ENCODE results near the gene TRMO. TPM values are rescaled to one million over a fixed set of nuclear protein-coding genes. Genes with fewer than 3 reads are reported as not detected.

Gene TRMO
- total RNA-seq, 1 experiment from 2014 or later: 10.4 TPM

- intact Hi-C loops (cut with micrococcal nuclease; ENCODE audit: unreplicated experiment): no loop called here
- POLR2A ChIA-PET: no interaction called here
- Histone ChIP-seq H3K4me3 (ENCODE audit: low read depth in 2 of 2, low read length in 2 of 2) (no peak overlapping the region), H3K36me3 (ENCODE audit: control insufficient read depth, insufficient read depth, low read length) (no peaks in the 10 kb centered on the region), H3K9me3 (ENCODE audit: control insufficient read depth, insufficient read depth, low read depth, low read length) (no peaks in the 10 kb centered on the region), H3K27ac (ENCODE audit: low read length) (no peak overlapping the region), H3K4me1 (ENCODE audit: control insufficient read depth, insufficient read depth, low read length) (no peaks in the 10 kb centered on the region), H3K27me3 (ENCODE audit: control insufficient read depth, insufficient read depth, low read length) (no peaks in the 10 kb centered on the region)
- CTCF ChIA-PET: no interaction called here
- TF ChIP-seq, protein P1, sequence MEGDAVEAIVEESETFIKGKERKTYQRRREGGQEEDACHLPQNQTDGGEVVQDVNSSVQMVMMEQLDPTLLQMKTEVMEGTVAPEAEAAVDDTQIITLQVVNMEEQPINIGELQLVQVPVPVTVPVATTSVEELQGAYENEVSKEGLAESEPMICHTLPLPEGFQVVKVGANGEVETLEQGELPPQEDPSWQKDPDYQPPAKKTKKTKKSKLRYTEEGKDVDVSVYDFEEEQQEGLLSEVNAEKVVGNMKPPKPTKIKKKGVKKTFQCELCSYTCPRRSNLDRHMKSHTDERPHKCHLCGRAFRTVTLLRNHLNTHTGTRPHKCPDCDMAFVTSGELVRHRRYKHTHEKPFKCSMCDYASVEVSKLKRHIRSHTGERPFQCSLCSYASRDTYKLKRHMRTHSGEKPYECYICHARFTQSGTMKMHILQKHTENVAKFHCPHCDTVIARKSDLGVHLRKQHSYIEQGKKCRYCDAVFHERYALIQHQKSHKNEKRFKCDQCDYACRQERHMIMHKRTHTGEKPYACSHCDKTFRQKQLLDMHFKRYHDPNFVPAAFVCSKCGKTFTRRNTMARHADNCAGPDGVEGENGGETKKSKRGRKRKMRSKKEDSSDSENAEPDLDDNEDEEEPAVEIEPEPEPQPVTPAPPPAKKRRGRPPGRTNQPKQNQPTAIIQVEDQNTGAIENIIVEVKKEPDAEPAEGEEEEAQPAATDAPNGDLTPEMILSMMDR (IDR thresholded peaks at IDR 0.05): no peak
- TF ChIP-seq POLR2AphosphoS5 (IDR thresholded peaks at IDR 0.05; ENCODE audit: low read depth, low read length): no peak
- TF ChIP-seq SIN3A (IDR thresholded peaks at IDR 0.05; ENCODE audit: borderline replicate concordance, insufficient read depth, low read depth, low read length): no peak
- TF ChIP-seq, protein P2, sequence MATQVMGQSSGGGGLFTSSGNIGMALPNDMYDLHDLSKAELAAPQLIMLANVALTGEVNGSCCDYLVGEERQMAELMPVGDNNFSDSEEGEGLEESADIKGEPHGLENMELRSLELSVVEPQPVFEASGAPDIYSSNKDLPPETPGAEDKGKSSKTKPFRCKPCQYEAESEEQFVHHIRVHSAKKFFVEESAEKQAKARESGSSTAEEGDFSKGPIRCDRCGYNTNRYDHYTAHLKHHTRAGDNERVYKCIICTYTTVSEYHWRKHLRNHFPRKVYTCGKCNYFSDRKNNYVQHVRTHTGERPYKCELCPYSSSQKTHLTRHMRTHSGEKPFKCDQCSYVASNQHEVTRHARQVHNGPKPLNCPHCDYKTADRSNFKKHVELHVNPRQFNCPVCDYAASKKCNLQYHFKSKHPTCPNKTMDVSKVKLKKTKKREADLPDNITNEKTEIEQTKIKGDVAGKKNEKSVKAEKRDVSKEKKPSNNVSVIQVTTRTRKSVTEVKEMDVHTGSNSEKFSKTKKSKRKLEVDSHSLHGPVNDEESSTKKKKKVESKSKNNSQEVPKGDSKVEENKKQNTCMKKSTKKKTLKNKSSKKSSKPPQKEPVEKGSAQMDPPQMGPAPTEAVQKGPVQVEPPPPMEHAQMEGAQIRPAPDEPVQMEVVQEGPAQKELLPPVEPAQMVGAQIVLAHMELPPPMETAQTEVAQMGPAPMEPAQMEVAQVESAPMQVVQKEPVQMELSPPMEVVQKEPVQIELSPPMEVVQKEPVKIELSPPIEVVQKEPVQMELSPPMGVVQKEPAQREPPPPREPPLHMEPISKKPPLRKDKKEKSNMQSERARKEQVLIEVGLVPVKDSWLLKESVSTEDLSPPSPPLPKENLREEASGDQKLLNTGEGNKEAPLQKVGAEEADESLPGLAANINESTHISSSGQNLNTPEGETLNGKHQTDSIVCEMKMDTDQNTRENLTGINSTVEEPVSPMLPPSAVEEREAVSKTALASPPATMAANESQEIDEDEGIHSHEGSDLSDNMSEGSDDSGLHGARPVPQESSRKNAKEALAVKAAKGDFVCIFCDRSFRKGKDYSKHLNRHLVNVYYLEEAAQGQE (IDR thresholded peaks at IDR 0.05; ENCODE audit: insufficient read depth in 1 of 2, low read depth in 2 of 2, low read length in 1 of 2): no peak
- TF ChIP-seq TCF7L2 (IDR thresholded peaks at IDR 0.05; ENCODE audit: low read depth, low read length): no peak
- BruUV-seq (replicated peaks): no TSS peak
- DNase-seq (ENCODE audit: low read depth, low spot score) (no peak), ATAC-seq (no peak)
- in situ Hi-C loops (cut with HindIII; ENCODE audit: low pct_unique_long_range_greater_than_20kb, low sequenced_read_pairs): no loop called here
Measured at GRCh38 chr9:97963232-97963631, 40.9 kb upstream of the TRMO start.

DNA sequence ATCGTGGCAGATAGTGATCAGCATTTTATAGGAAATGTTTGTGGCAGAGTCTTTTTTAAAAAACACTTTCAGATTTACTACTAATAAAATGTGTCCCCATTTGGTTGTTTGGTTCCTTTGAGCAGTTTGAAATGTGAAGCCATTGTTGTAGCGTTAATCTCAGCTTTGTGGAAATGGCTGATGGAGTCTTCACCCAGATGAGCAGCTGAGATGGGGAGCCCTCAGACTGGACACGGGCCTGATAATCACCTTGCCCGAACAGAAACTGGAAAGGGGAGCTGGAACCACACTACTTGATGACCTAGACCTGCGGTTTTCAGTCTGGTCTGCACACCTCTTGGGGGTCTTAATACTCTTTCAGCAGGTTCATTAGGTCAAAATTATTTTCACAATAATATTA lies 40.3 kb upstream of the TRMO start:
- POLR2A ChIA-PET: no interaction called here
- intact Hi-C loops (cut with micrococcal nuclease; ENCODE audit: unreplicated experiment) (no loop called here), in situ Hi-C loops (cut with HindIII; ENCODE audit: low pct_unique_long_range_greater_than_20kb, low sequenced_read_pairs) (no loop called here)
- no peak for ATAC-seq
- CTCF ChIA-PET: no interaction called here
- H3K4me1 ChIP-seq (ENCODE audit: control insufficient read depth, insufficient read depth, low read length): no peaks in the 10 kb centered on the region
- BruUV-seq (replicated peaks): no TSS peak
- no peak for DNase-seq (ENCODE audit: low read depth, low spot score)
- TF ChIP-seq, protein P1 (IDR thresholded peaks at IDR 0.05): no peak
- TF ChIP-seq, protein P2 (IDR thresholded peaks at IDR 0.05; ENCODE audit: insufficient read depth in 1 of 2, low read depth in 2 of 2, low read length in 1 of 2): no peak
- TF ChIP-seq TCF7L2 (IDR thresholded peaks at IDR 0.05; ENCODE audit: low read depth, low read length) (no peak), POLR2AphosphoS5 (IDR thresholded peaks at IDR 0.05; ENCODE audit: low read depth, low read length) (no peak), SIN3A (IDR thresholded peaks at IDR 0.05; ENCODE audit: borderline replicate concordance, insufficient read depth, low read depth, low read length) (no peak)
- H3K27me3 ChIP-seq (ENCODE audit: control insufficient read depth, insufficient read depth, low read length): no peaks in the 10 kb centered on the region
- H3K36me3 ChIP-seq (ENCODE audit: control insufficient read depth, insufficient read depth, low read length): no peaks in the 10 kb centered on the region
- H3K27ac ChIP-seq (ENCODE audit: low read length): no peak overlapping the region
- no peak overlapping the region for H3K4me3 ChIP-seq (ENCODE audit: low read depth in 2 of 2, low read length in 2 of 2)
- H3K9me3 ChIP-seq (ENCODE audit: control insufficient read depth, insufficient read depth, low read depth, low read length): no peaks in the 10 kb centered on the region

Measured in Panc1 (cell line).